T-helper 1 cell (primary cell): Measurements from ENCODE around the gene KDM2A.
"Not testable (repeated sequence)": the region's sequence is repeated elsewhere in the genome, so short reads cannot be mapped to it uniquely, and the experiment has no call there.

Experiments
- DNase-seq, 5 donors: peaks; one replicate each; pipeline ENCODE4 v3.0.0-alpha.2; 2012 to 2020

KDM2A gene

GRCh38 chr11:67118181-67118766, 789 bp upstream of the KDM2A start:
- DNase-seq, result peak; percentile 28 to 53 (median 49)

- DNase-seq, result peak in 3 of 5 donors; percentile 8 to 38 (median 15)
Measured at GRCh38 chr11:67119585-67120391, 725 bp downstream of the KDM2A start.

- DNase-seq, result no peak
Measured at GRCh38 chr11:67120456-67120855, 1.4 kb downstream of the KDM2A start.

- peak in 1 of 5 donors; percentile 37 for DNase-seq
Measured at GRCh38 chr11:67120881-67121710, 2.0 kb downstream of the KDM2A start.

GRCh38 chr11:67123801-67124200, 4.7 kb downstream of the KDM2A start:
- not testable (repeated sequence) for DNase-seq

GRCh38 chr11:67126243-67126642, 7.2 kb downstream of the KDM2A start:
- DNase-seq, result not testable (repeated sequence)

- no peak for DNase-seq
Measured at GRCh38 chr11:67126986-67127385, 7.9 kb downstream of the KDM2A start.

- not testable (repeated sequence) for DNase-seq
Measured at GRCh38 chr11:67130861-67131260, 11.8 kb downstream of the KDM2A start.

- no peak for DNase-seq
Measured at GRCh38 chr11:67136156-67136555, 17.1 kb downstream of the KDM2A start.

- DNase-seq, result no peak
Measured at GRCh38 chr11:67138922-67139321, 19.9 kb downstream of the KDM2A start.

- DNase-seq, result no peak
Measured at GRCh38 chr11:67146516-67147226, 27.6 kb downstream of the KDM2A start.

GRCh38 chr11:67153971-67154370, 34.9 kb downstream of the KDM2A start:
- DNase-seq, result no peak

- no peak for DNase-seq
Measured at GRCh38 chr11:67154726-67155125, 35.7 kb downstream of the KDM2A start.

GRCh38 chr11:67157691-67158090, 38.6 kb downstream of the KDM2A start:
- DNase-seq, result no peak

GRCh38 chr11:67158221-67158620, 39.2 kb downstream of the KDM2A start:
- DNase-seq, result no peak

- no peak for DNase-seq
Measured at GRCh38 chr11:67160045-67160444, 41.0 kb downstream of the KDM2A start.

- peak in 1 of 5 donors; percentile 22 for DNase-seq
Measured at GRCh38 chr11:67160872-67161783, 42.1 kb downstream of the KDM2A start.

- DNase-seq, result no peak
Measured at GRCh38 chr11:67163006-67163405, 43.9 kb downstream of the KDM2A start.

GRCh38 chr11:67165623-67166022, 46.6 kb downstream of the KDM2A start:
- DNase-seq, result no peak

- DNase-seq, result no peak
Measured at GRCh38 chr11:67167091-67167490, 48.0 kb downstream of the KDM2A start.

- no peak for DNase-seq
Measured at GRCh38 chr11:67167719-67168118, 48.7 kb downstream of the KDM2A start.

- not testable (repeated sequence) for DNase-seq
Measured at GRCh38 chr11:67168911-67169310, 49.8 kb downstream of the KDM2A start.
